Measurements from ENCODE around the gene SMIM43. TPM values are rescaled to one million over a fixed set of nuclear protein-coding genes. Genes with fewer than 3 reads are reported as not detected.
A peak's percentile ranks its signal among the peaks of the same experiment; 100 is the strongest.

The SMIM43 gene
- not detected in 2 replicates for total RNA-seq

DNA sequence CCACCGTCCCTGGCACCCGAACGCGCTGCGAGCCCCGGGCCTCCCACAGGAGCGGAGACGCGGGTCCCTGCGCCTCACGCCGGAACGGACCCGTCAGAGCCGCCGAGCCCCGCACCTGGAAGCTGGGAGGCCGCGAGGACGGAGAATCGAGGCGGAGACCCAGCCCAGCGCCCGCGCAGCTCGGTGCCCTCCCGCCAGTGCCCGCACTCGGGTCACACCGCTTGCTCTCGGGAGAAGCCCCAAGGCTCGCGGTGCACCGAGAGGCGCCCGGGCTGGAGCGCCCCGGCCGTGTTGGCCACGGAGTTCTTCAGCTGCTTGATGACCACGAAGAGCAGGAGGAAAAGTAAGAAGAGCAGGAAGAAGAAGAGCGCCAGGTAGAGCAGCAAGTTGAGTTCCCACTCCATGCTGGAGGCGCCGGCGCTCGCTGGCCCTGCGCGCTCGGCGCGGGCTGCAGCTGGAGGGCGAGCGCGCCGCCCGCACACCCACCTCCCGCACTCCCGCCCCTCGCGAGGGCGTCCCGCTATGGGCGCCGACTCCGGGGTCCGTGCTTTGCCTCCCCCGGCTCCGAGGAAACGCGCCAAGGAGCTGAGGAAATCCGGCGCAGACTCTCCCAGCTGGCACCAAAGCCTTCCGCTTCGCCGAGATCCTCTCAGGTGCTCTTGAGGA, at the start of gene SMIM43:
TSS of gene SMIM43 (minus strand) at position 463 of the 666 bp plus-strand sequence. CDS start at position 404, 59 bp downstream.
- Mint-ChIP-seq H3K27ac (no peak within 1 kb of the TSS), H3K9me3 (no peaks in the 10 kb centered on the region), H3K27me3 (ENCODE audit: low read depth) (peaks cover 72% of the 10 kb centered on the region), H3K4me3 (ENCODE audit: low read depth) (peak within 1 kb of the TSS; percentile 69), H3K4me1 (ENCODE audit: low read depth) (peaks cover 4% of the 10 kb centered on the region), H3K36me3 (ENCODE audit: low read depth) (no peaks in the 10 kb centered on the region)
- intact Hi-C loops (cut with micrococcal nuclease): no loop called here
- DNase-seq (ENCODE audit: low spot score): no peak

DNA sequence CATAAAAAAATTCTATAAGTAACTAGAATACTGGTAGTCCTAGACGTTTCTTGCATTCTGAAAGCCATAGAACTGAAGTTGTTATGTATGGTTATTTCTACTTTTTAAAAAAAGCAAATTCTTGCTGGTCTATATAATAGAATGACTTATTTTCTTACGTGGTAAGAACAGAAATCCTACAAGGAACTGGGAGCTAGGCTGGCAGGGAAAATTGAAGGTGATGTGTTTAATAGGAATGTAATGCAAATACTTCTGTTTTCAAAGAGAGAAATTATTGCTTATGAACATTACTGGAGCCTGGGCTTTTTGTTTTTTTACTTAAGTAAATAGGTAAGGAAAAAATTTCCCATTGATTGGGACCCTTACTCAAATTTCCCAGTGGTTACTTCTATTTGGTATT, 49.8 kb upstream of the SMIM43 start:
- H3K4me3 Mint-ChIP-seq (ENCODE audit: low read depth): no peak overlapping the region
- H3K27ac Mint-ChIP-seq: no peak overlapping the region
- peaks cover 38% of the 10 kb centered on the region for H3K4me1 Mint-ChIP-seq (ENCODE audit: low read depth)
- intact Hi-C loops (cut with micrococcal nuclease): no loop called here
- H3K36me3 Mint-ChIP-seq (ENCODE audit: low read depth): peaks cover 73% of the 10 kb centered on the region
- DNase-seq (ENCODE audit: low spot score): no peak
- no peaks in the 10 kb centered on the region for H3K27me3 Mint-ChIP-seq (ENCODE audit: low read depth)
- no peaks in the 10 kb centered on the region for H3K9me3 Mint-ChIP-seq

DNA sequence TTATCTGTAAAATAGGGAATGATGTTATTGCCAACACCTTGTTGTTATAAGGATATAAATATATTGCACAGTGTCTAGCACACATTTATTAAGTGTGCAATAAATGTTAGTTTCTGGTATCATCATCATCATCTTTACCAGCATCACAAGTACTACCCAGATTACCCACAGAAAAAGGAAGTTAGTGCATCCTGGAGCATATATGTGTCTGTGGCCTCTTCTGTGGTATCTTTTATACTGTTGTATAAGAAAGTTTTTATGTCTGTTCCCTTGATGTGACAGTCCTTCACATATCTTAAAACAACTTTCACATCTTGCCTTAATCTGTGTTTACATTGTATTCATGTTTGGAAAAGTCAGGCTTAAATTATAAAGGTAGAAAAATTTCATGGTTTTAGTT, 46.2 kb upstream of the SMIM43 start:
- intact Hi-C loops (cut with micrococcal nuclease): no loop called here
- Mint-ChIP-seq H3K4me1 (ENCODE audit: low read depth) (peaks cover 15% of the 10 kb centered on the region), H3K27me3 (ENCODE audit: low read depth) (no peaks in the 10 kb centered on the region), H3K27ac (peak overlapping the region; percentile 33), H3K36me3 (ENCODE audit: low read depth) (peaks cover 64% of the 10 kb centered on the region), H3K9me3 (no peaks in the 10 kb centered on the region), H3K4me3 (ENCODE audit: low read depth) (no peak overlapping the region)
- no peak for DNase-seq (ENCODE audit: low spot score)

DNA sequence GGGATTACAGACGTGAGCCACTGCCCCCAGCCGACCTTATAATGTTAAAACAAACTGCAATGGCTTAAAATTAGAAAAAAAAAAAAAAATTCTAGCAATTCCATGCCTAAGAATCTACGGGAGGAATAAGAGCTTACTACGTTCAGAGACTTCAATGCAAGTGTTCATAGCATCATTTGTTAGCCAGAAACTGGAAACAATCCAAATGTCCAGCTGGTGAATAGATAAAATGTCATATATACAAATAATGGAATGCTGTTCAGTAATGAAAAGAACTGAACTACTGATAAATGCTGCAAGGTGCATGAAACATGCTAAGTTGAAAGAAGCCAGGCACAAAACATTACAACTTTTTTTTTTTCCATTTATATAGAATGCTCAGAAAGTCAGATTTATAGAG, 41.4 kb upstream of the SMIM43 start:
- Mint-ChIP-seq H3K36me3 (ENCODE audit: low read depth) (peaks cover 66% of the 10 kb centered on the region), H3K27me3 (ENCODE audit: low read depth) (no peaks in the 10 kb centered on the region), H3K27ac (no peak overlapping the region), H3K4me3 (ENCODE audit: low read depth) (no peak overlapping the region), H3K4me1 (ENCODE audit: low read depth) (peaks cover 29% of the 10 kb centered on the region), H3K9me3 (no peaks in the 10 kb centered on the region)
- no peak for DNase-seq (ENCODE audit: low spot score)
- intact Hi-C loops (cut with micrococcal nuclease): no loop called here

DNA sequence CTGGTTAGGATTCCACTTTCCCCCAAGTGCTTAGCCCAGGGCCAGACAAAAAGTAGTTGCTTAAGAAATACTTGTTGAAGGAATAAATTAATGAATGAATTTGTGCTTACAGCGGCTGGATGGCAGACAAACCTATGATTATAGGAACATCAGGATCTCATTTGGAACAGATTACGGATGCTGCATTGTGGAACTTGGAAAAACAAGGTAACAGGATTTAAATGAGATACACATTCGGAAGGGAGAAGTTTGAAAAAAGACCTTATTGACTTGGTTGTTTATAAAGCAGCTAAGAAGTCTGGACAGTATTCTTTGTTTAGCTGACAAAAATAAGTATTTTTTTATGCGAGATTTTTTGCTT, 36.7 kb upstream of the SMIM43 start:
- intact Hi-C loops (cut with micrococcal nuclease): loop anchor here (1.0 to 5.0 kb wide), 3 partner anchors 22 to 104 kb away; partner anchors contain the start of genes ANXA5, BBS7 and CCNA2
- Mint-ChIP-seq H3K36me3 (ENCODE audit: low read depth) (peaks cover 36% of the 10 kb centered on the region), H3K4me3 (ENCODE audit: low read depth) (peak overlapping the region; percentile 85), H3K4me1 (ENCODE audit: low read depth) (peaks cover 36% of the 10 kb centered on the region), H3K27me3 (ENCODE audit: low read depth) (no peaks in the 10 kb centered on the region), H3K27ac (peak overlapping the region; percentile 93), H3K9me3 (no peaks in the 10 kb centered on the region)
- DNase-seq (ENCODE audit: low spot score): no peak

DNA sequence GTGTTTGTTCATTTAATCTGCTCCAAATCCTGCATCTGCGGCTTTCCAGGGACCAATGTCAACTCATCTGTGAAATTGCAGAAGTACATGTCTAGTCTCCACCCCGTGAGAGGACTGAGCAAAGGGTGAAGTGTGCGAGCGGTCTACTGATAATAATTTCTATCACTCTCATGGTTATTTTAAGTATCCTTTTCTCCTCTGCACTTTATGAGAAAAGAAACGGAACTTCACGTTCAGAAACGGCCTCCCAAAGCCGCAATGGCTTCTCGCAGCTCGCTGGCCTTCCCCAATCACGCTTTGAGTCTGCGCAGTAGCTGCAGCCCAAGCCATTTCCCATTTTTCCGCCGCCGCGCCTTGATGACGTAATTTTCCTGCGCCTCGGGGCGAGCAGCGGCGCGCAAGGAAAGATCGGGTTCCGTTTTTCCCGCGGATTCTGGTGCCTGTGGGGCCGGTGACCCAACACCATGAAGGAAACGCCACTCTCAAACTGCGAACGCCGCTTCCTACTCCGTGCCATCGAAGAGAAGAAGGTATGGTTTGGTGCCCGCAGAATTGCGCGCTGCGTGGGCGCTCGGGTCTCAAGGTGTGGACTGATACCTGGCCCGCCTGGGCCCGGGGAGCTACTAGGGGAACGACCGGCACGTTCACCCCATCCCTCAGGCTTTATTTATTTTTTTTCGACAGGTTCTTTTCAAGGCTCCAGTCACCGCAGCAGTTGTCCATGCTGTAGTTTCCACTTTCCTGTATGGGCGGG, 36.2 kb upstream of the SMIM43 start, which contains the start of gene EXOSC9:
TSS of gene EXOSC9 (plus strand) at position 363 of the 754 bp plus-strand sequence. CDS start at position 465, 102 bp downstream.
- no peaks in the 10 kb centered on the region for H3K27me3 Mint-ChIP-seq (ENCODE audit: low read depth)

DNA sequence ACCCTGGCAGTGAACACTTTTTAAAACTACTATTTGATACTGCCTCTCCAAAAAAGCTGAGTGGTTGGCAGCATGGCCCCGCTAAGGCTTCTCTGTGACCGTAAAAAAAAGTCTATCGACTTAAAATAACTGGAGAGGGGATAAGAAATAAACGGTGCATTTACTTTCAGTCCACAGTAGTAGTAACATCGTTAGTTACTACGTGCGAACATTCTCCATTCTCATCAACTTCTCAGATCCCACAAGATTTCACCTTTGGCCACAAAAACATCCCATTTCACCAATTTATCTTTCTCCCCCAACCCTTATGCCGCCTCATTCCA, 35.6 kb upstream of the SMIM43 start:
- Mint-ChIP-seq H3K27me3 (ENCODE audit: low read depth) (no peaks in the 10 kb centered on the region), H3K4me3 (ENCODE audit: low read depth) (peak overlapping the region; percentile 85), H3K27ac (peak overlapping the region; percentile 93), H3K36me3 (ENCODE audit: low read depth) (peaks cover 30% of the 10 kb centered on the region), H3K4me1 (ENCODE audit: low read depth) (peaks cover 42% of the 10 kb centered on the region), H3K9me3 (no peaks in the 10 kb centered on the region)
- DNase-seq (ENCODE audit: low spot score): no peak
- intact Hi-C loops (cut with micrococcal nuclease): loop anchor here (5.0 kb wide), 1 partner anchor 103 kb away; the partner anchor contains the start of gene ANXA5

More for the DNA sequence above, 36.2 kb upstream of the SMIM43 start, which contains the start of gene EXOSC9:
- Mint-ChIP-seq H3K4me3 (ENCODE audit: low read depth) (peak within 1 kb of the TSS; percentile 85), H3K27ac (peak within 1 kb of the TSS; percentile 93), H3K4me1 (ENCODE audit: low read depth) (peaks cover 38% of the 10 kb centered on the region), H3K9me3 (no peaks in the 10 kb centered on the region), H3K36me3 (ENCODE audit: low read depth) (peaks cover 30% of the 10 kb centered on the region)
- intact Hi-C loops (cut with micrococcal nuclease): loop anchor here (1.0 to 5.0 kb wide), 3 partner anchors 22 to 104 kb away; partner anchors contain the start of genes ANXA5, BBS7 and CCNA2
- DNase-seq (ENCODE audit: low spot score): peak; percentile 92

DNA sequence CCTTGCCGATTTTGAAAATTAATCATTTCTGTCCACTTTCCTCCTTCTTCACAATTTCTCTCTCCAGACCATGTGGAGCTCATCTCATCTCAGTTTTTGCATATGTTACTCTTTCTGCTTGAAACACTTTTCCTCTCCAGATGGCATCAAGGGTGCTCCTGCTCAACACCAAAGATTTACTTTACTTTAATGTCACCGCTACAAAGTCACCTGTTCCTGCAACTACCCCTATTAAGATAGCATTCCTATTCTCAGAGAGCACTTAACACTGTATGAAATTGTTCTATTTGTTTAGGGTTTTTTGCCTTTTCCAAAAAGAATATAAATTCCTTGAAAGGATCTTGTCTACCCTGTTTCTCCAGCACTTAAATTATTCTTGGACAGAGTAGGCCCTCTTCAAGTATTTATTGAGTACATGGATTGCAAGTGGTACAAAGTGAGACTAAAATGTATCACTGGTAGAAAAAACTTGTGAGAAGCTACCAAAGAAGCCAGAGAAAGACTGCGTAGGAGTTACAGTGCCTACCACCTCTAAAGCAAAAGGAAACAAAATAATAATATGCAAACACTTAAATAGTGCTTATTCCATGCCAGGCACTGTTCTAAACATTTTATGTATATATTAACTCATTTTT, 35.0 kb upstream of the SMIM43 start:
- intact Hi-C loops (cut with micrococcal nuclease): loop anchor here (5.0 kb wide), 1 partner anchor 103 kb away; the partner anchor contains the start of gene ANXA5
- Mint-ChIP-seq H3K4me3 (ENCODE audit: low read depth) (peak overlapping the region; percentile 85), H3K27me3 (ENCODE audit: low read depth) (no peaks in the 10 kb centered on the region), H3K27ac (peak overlapping the region; percentile 93), H3K4me1 (ENCODE audit: low read depth) (peaks cover 42% of the 10 kb centered on the region), H3K36me3 (ENCODE audit: low read depth) (peaks cover 24% of the 10 kb centered on the region), H3K9me3 (no peaks in the 10 kb centered on the region)
- DNase-seq (ENCODE audit: low spot score): no peak

DNA sequence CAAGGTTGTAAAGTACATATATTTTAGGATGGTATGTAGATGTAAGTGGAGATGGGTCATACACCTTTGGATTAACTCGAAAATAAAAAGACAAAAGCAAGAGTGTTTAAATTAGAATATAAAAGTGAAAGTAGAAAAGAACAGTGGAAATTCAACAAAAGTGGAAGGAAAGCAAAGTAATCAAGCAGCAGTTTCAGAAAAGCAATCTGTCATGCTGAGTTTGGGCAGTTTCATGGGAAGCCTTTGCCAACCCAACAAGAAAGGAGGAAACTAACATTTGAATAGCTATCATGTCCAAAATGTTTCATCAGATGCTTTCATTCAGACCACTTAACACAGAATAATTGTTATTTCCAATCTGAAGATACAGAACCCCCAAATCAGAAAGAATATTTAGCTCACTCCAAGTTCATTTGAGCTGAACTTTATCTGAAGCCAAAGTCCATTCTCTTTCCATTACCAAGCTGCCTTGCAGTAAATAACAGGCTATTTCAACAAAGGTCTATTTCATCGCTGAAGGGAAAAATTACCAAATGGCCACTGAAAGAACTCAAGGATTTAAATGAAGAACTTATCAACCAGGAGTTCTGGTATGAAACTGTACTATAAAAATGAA, 34.4 kb upstream of the SMIM43 start:
- H3K36me3 Mint-ChIP-seq (ENCODE audit: low read depth): peaks cover 18% of the 10 kb centered on the region
- H3K4me3 Mint-ChIP-seq (ENCODE audit: low read depth): peak overlapping the region; percentile 18
- peak overlapping the region; percentile 36 for H3K27ac Mint-ChIP-seq
- DNase-seq (ENCODE audit: low spot score): no peak
- peaks cover 44% of the 10 kb centered on the region for H3K4me1 Mint-ChIP-seq (ENCODE audit: low read depth)
- intact Hi-C loops (cut with micrococcal nuclease): no loop called here
- no peaks in the 10 kb centered on the region for H3K9me3 Mint-ChIP-seq
- H3K27me3 Mint-ChIP-seq (ENCODE audit: low read depth): no peaks in the 10 kb centered on the region

DNA sequence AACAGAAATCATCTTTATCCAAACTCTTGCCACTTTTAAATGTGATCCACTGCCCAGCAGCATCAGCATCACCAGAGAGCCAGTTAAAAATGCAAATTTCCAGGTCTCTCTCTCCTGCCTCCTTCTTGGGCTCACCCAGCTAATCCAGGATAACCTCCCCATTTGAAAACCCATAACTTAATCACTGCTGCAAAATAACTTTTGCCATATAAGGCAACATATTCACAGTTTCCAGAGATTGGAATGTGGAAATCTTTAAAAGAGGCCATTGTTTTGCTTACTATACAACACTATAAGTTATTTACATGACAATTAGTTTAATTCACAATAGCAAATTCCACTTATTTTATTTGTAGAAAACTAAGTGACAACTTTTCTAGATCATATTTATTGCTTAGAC, 31.3 kb upstream of the SMIM43 start:
- no peak overlapping the region for H3K4me3 Mint-ChIP-seq (ENCODE audit: low read depth)
- intact Hi-C loops (cut with micrococcal nuclease): no loop called here
- peaks cover 2% of the 10 kb centered on the region for H3K36me3 Mint-ChIP-seq (ENCODE audit: low read depth)
- peaks cover 31% of the 10 kb centered on the region for H3K4me1 Mint-ChIP-seq (ENCODE audit: low read depth)
- no peak overlapping the region for H3K27ac Mint-ChIP-seq
- H3K9me3 Mint-ChIP-seq: no peaks in the 10 kb centered on the region
- H3K27me3 Mint-ChIP-seq (ENCODE audit: low read depth): peaks cover 2% of the 10 kb centered on the region
- DNase-seq (ENCODE audit: low spot score): no peak

DNA sequence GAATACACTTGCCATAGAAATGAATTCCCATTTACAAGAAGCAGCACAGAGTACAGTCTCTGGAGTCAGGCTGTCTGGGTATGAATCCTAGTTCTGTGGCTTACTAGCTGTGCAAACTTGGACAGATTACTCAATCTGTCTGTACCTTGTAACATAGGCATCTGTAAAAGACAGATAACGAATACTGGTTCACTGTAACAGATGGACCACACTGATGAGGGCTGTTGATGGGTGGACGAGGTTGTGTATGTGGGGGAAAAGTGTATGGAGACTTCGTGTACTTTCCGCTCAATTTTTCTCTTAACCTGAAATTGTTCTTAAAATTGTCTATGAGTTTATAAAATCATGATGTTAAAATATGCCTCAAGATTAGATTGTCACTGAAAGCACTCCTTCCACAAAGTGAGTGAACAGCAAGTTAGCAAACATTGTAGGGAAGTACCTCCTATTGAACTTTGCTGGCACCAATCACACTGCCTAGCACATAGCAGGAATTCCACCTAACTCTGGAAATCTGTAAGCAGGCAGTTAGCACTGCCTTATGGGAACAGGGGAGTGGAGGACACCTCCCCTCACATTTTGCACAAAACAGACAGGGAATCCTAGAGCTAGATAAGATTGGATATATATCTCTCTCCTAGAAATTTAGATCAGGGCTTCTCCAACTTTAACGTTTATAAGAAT, 29.7 kb upstream of the SMIM43 start:
- no peaks in the 10 kb centered on the region for H3K36me3 Mint-ChIP-seq (ENCODE audit: low read depth)
- DNase-seq (ENCODE audit: low spot score): no peak
- H3K27ac Mint-ChIP-seq: no peak overlapping the region
- peaks cover 4% of the 10 kb centered on the region for H3K27me3 Mint-ChIP-seq (ENCODE audit: low read depth)
- H3K4me1 Mint-ChIP-seq (ENCODE audit: low read depth): peaks cover 23% of the 10 kb centered on the region
- intact Hi-C loops (cut with micrococcal nuclease): no loop called here
- H3K4me3 Mint-ChIP-seq (ENCODE audit: low read depth): no peak overlapping the region
- H3K9me3 Mint-ChIP-seq: no peaks in the 10 kb centered on the region

DNA sequence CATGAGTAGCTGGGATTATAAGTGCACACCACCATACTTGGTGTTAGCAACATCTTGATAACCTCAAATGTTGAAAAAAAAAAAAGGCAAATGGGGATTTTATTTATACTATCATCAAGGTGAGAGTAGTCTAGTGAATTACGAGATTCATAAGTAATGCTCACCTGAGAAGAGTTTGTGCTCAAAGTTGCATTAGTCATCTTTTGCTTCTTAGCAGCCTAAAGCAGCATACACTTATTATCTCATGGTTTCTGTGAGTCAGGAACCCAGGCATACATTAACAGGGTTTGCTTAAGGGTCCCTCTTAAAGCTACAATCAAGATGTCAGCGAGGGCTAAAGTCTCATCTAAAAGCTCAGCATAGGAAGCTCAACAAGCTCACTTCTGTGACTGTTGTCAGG, 28.0 kb upstream of the SMIM43 start:
- H3K36me3 Mint-ChIP-seq (ENCODE audit: low read depth): no peaks in the 10 kb centered on the region
- no peak overlapping the region for H3K4me3 Mint-ChIP-seq (ENCODE audit: low read depth)
- H3K4me1 Mint-ChIP-seq (ENCODE audit: low read depth): peaks cover 30% of the 10 kb centered on the region
- peaks cover 4% of the 10 kb centered on the region for H3K27me3 Mint-ChIP-seq (ENCODE audit: low read depth)
- H3K27ac Mint-ChIP-seq: no peak overlapping the region
- intact Hi-C loops (cut with micrococcal nuclease): no loop called here
- no peak for DNase-seq (ENCODE audit: low spot score)
- no peaks in the 10 kb centered on the region for H3K9me3 Mint-ChIP-seq
